Cerebellar cortex (tissue), 1 donor: ENCODE results near the gene PRPSAP2.

Experiments used
- DNase-seq: peaks from one replicate; pipeline ENCODE4 v3.0.0-alpha.2; 2015; ENCODE audit warnings: low spot score

The PRPSAP2 gene

GRCh38 chr17:18962494-18962815 is 104.5 kb downstream of the PRPSAP2 start:
- DNase-seq: no peak

DNA sequence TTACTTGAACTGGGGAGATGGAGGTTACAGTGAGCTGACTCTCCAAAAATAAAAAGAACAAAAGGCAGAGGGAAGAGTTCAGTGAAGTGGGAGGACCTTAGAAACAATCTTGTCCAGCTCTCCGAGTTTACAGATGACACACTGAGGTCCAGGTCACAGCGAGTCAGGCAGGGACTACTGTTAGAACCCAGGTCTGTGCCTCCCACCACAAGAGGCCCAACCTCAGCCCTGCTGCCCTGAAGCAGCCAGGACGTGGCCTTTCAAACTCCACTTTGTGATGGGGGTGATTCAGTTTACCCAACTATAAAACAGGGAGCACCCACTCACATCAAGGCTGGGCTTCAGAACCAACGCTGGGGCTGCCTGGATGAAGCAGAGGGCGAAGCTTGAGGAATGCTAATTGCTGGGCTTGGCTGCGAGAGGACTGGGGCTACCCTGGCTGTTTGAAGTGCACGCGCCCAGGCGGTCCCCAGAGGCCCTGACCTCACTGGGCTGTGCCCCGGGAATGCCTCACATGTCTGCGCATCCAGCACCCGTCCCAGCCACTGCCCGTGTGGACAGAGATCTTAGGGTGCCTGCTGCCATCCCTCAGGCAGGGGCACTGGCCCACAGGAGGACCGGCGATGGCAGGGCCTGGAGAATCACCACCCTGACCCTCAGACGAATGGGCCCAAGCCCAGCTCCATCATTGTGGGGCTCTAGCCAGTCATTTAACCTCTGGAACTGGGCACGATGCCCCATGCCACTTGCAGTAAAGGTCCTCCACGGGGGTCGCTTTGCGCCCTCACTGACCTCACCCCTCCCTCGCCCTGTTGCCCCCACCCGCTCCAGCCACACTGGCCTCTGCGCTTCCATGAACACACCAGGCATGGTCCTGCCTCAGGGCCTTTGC is 105.4 kb downstream of the PRPSAP2 start:
- no peak for DNase-seq

DNA sequence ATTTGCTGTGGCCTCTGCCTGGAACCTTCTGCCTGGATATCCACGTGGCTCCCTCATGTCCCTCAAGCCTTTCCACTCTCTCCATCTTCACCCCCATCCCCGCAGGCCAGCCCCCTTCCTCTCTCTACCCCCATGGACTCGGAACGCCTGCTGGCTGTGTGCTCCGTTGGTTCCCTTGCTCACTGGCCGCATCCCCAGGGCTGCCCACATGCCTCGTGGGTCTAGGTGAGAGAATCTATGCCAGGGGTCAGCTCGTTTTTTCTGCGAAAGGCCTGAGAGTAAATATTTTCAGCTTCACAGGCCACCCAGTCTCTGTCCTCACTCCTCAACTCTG is 106.1 kb downstream of the PRPSAP2 start:
- no peak for DNase-seq

DNA sequence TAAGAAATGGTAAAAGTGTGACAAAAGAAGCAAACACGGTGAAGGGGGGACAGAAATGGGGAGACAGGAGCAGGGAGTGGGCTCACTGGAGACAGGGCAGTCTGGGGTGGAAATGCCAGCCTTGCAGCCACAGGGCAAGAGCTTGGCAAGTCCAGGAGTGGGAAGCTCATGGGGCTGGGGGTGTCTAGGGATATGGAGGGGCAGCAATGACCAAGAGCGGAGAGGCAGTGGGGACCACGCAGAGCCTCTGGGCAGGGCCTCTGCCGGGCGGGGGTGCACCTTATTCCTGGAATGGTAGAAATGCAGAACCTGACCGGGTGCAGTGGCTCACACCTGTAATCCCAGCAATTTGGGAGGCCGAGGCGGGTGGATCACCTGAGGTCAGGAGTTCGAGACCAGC is 106.6 kb downstream of the PRPSAP2 start:
- no peak for DNase-seq

- no peak for DNase-seq
Observed at GRCh38 chr17:18965530-18966236, 107.8 kb downstream of the PRPSAP2 start.

- DNase-seq: peak; percentile 30
Observed at GRCh38 chr17:18966831-18967624, 109.1 kb downstream of the PRPSAP2 start.

GRCh38 chr17:18967916-18968315 is 110.0 kb downstream of the PRPSAP2 start:
- DNase-seq: no peak

GRCh38 chr17:18968345-18968744 is 110.4 kb downstream of the PRPSAP2 start:
- DNase-seq: no peak

GRCh38 chr17:18968945-18969887 is 111.3 kb downstream of the PRPSAP2 start:
- no peak for DNase-seq

DNA sequence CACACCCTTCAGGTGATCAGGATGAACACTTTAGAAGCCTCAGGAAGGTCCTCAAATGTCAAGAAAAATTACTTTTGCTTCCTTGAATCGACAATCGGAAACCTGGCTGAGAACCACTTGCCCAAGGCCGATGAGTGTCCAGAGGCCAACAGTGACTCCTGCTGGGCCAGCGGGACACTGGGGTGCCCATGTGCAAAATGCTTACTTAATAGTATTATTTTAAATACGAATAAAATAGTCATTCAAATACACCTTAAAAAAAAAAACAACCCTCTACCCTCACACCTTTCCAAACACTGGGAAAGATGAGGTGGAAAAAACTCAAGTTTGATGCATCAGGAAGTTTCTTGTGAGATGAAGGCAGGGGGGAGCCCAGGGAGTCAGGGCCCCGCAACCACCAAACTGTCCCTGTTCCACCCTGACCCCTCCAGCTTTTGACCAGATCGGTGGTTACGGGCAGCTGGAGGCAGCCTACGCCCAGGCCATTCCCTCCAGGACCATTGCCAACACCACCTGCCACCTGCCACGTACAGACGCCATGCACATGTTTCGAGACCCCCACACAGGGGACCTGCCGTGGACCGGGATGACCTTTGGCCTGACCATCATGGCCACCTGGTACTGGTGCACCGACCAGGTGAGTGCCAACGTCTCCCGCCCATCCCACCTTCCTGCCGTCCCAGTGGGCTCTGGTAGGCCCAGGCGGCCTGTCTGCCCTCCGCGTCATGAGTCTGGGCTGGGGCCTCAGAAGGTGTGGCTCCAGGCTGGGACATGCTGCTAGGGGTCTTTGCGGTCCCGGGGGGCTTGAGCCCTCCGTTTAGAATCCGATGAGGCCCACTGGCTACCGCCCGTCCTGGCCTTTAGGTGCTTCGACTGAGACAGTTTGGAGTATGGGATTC is 112.9 kb downstream of the PRPSAP2 start:
- no peak for DNase-seq

GRCh38 chr17:18971801-18972200 is 113.9 kb downstream of the PRPSAP2 start:
- DNase-seq: no peak

GRCh38 chr17:18974407-18975149 is 116.6 kb downstream of the PRPSAP2 start:
- DNase-seq: no peak

DNA sequence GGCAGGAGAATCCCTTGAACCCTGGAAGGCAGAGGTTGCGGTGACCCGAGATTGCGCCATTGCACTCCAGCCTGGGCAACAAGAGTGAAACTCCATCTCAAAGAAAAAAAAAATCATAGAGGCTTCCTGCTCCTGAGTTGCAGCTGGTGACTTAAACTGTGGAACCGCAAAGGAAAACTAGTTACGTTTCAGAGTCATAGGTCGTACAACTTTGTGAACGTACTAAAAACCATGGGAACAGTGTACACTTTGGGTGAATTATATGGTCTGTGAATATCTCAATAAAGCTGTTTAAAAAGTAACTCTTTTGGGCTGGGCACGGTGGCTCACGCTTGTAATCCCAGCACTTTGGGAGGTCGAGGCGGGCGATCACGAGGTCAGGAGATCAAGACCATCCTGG is 117.7 kb downstream of the PRPSAP2 start:
- DNase-seq: no peak

GRCh38 chr17:18976201-18976600 is 118.3 kb downstream of the PRPSAP2 start:
- DNase-seq: no peak

DNA sequence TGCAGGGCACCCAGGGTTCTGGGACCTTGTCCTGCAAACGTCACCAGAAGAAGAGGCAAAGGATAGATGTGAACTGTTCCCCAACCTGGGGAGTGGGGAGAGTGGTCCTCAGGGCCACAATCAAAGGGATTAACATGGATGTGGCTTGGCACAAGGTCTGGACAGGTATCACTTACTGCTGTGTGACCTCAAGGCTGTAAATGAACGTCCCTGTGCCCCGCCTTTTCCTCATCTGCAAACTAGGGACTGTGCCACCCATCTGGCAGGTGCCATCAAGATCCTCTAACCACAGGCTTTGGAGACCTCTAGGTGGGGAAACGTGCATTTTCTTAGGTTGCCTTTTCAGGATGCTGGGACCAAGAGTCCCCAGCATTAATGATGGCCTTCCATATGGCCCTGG is 119.1 kb downstream of the PRPSAP2 start:
- no peak for DNase-seq

GRCh38 chr17:18977646-18978045 is 119.7 kb downstream of the PRPSAP2 start:
- no peak for DNase-seq

GRCh38 chr17:18978050-18978449 is 120.1 kb downstream of the PRPSAP2 start:
- DNase-seq: no peak

GRCh38 chr17:18978655-18979054 is 120.7 kb downstream of the PRPSAP2 start:
- no peak for DNase-seq
